Right atrium auricular region (tissue), 2 donors: ENCODE results near the gene YARS2. TPM values are rescaled to one million over a fixed set of nuclear protein-coding genes. Genes with fewer than 3 reads are reported as not detected.
"Not testable (repeated sequence)": the region's sequence is repeated elsewhere in the genome, so short reads cannot be mapped to it uniquely, and the experiment has no call there.

ENCODE experiments used
- DNase-seq: peaks from one replicate; pipeline ENCODE4 v3.0.0-alpha.2; 2019; ENCODE audit warnings: low spot score
- H3K27ac ChIP-seq, 2 donors: fragments of 200-600 bp; sonication (generic); 1 replicate in 1 of 2; 2 replicates in 1 of 2; pipeline ENCODE4 v1.5.1; 2016 to 2019
- H3K27me3 ChIP-seq, 2 donors: fragments of 200-600 bp; sonication (generic); one replicate each; pipeline versions ENCODE4 v1.5.1 to v1.6.0; 2017 to 2019
- H3K36me3 ChIP-seq: fragments of 200-600 bp; sonication (generic); one replicate; pipeline ENCODE4 v1.5.1; 2016
- H3K4me1 ChIP-seq, 2 donors: fragments of 200-600 bp; sonication (generic); one replicate each; pipeline versions ENCODE4 v1.5.1 to v1.6.0; 2017 to 2019
- H3K4me3 ChIP-seq, 2 donors: fragments of 200-600 bp; sonication (generic); 1 replicate in 1 of 2; 2 replicates in 1 of 2; pipeline ENCODE4 v1.5.1; 2017 to 2019; ENCODE audit warnings: mild to moderate bottlenecking in 1 of 2, moderate library complexity in 1 of 2
- H3K9me3 ChIP-seq, 2 donors: fragments of 200-600 bp; sonication (generic); one replicate each; pipeline ENCODE4 v1.5.1; 2019
- total RNA-seq, 2 donors: library from RNA; depleted of rRNA; stranded (reverse); fragments of >200 nt; gene quantifications; one replicate each; pipeline ENCODE4 v1.1.0, GENCODE V29; 2016
- TF ChIP-seq, protein P1 (sequence below), 2 donors: fragments of 200-600 bp; sonication (generic); IDR thresholded peaks; one replicate each; pipeline ENCODE4 v1.5.1; 2019; ENCODE audit warnings: antibody characterized with exemption in 2 of 2

The YARS2 gene
- total RNA-seq, 2 donors from 2014 or later: 8.3 to 10.7 TPM

DNA sequence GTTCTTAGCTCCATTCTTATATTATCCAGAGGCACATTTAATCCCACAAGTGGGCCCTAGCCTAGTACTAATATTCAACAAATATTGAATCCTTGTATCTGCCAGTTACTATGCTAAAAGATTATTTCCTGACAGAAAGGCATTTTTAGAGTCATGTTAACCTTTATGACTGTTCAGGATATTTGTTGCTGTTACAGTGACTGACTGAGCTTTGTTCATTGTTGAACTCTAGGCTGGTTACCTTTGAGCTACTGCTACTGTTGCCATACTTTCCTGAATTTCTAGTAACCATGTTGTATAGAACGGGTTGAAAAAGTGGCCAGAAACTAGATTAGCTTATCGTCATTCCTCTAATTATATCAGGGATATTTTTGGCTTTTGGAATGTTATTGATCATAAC lies 46.8 kb downstream of the YARS2 start:
- H3K9me3 ChIP-seq: no peaks in the 10 kb centered on the region
- TF ChIP-seq, protein P1, sequence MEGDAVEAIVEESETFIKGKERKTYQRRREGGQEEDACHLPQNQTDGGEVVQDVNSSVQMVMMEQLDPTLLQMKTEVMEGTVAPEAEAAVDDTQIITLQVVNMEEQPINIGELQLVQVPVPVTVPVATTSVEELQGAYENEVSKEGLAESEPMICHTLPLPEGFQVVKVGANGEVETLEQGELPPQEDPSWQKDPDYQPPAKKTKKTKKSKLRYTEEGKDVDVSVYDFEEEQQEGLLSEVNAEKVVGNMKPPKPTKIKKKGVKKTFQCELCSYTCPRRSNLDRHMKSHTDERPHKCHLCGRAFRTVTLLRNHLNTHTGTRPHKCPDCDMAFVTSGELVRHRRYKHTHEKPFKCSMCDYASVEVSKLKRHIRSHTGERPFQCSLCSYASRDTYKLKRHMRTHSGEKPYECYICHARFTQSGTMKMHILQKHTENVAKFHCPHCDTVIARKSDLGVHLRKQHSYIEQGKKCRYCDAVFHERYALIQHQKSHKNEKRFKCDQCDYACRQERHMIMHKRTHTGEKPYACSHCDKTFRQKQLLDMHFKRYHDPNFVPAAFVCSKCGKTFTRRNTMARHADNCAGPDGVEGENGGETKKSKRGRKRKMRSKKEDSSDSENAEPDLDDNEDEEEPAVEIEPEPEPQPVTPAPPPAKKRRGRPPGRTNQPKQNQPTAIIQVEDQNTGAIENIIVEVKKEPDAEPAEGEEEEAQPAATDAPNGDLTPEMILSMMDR (IDR thresholded peaks at IDR 0.05): no peak
- H3K27me3 ChIP-seq: no peaks in the 10 kb centered on the region
- peaks cover 32% of the 10 kb centered on the region for H3K36me3 ChIP-seq
- no peak overlapping the region for H3K4me3 ChIP-seq
- no peak for DNase-seq
- H3K27ac ChIP-seq: no peak overlapping the region
- H3K4me1 ChIP-seq: no peaks in the 10 kb centered on the region

DNA sequence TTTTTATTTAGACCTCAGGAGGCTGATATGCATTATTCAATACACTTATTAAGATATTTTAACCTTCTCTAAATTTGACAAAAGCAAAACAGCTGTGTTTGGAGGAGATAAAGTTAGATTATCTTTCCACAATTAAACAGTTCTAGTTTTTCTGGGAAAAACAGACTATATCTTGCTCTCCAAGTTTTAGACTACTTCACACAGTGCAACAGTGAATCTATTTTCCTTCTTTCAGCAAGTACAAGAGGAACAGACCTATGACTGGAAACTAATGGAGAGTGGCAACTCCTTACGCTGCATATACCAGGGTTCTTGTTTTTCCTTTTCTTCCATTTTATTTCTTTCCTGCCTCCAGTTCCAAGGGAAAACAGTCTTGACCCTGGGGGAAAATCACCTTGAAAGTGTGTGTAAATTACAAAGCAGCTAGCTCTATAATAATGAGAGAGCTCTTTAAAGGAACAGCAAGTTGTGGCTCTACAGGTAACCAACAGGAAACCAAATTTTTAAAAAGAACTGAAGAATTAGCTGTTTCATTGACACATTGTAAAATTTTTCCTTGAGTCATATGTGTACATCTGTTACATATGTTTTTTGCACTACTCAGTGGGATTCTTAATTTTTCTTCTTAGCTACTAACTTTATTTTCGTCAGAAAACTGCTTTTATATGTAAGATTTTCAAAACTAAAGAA lies 49.2 kb downstream of the YARS2 start:
- Histone ChIP-seq H3K27me3 (no peaks in the 10 kb centered on the region), H3K4me3 (no peak overlapping the region), H3K27ac (no peak overlapping the region), H3K9me3 (no peaks in the 10 kb centered on the region), H3K4me1 (no peaks in the 10 kb centered on the region), H3K36me3 (peaks cover 25% of the 10 kb centered on the region)
- TF ChIP-seq, protein P1 (IDR thresholded peaks at IDR 0.05): no peak
- DNase-seq: no peak

DNA sequence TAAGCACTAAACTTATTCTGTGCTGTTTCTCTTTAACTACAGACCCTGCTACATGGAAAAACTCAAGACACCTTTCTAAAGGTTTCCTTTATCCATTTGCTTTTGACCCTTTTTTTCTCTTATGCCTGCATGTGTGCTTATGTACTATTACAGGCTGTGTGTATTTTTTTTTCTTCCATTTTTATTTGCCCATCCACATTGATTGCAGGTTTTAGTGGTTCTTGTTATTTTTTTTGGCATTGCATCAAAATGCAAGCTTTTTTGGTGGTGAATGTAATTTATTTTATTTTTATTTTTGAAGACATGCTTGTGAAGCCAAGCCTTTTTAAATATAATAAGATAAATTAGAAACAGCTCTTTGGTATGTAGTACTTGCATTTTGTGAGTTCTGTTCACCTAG lies 49.9 kb downstream of the YARS2 start:
- TF ChIP-seq, protein P1 (IDR thresholded peaks at IDR 0.05): no peak
- H3K27me3 ChIP-seq: no peaks in the 10 kb centered on the region
- H3K4me3 ChIP-seq: no peak overlapping the region
- no peaks in the 10 kb centered on the region for H3K4me1 ChIP-seq
- no peaks in the 10 kb centered on the region for H3K9me3 ChIP-seq
- H3K36me3 ChIP-seq: peaks cover 18% of the 10 kb centered on the region
- no peak overlapping the region for H3K27ac ChIP-seq
- DNase-seq: no peak

DNA sequence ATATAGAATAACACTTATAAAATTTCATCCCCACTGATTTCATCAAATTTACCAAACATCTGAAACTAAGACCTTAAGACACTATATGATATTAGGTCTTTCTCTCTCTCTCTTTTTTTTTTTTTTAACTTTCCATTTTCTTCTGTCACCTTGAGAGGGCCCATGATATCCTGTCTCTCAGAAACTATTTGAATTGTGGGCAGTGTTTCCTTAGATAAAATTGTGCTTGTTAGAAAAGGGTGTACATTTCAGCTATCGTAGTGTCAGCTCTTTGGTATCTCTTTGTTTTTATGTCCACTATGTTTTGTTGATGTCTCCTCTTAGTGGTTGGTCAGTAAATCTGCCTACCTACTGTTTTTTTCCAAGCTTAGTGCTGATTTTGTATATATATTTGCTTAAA lies 52.8 kb downstream of the YARS2 start:
- Histone ChIP-seq H3K4me1 (no peaks in the 10 kb centered on the region), H3K36me3 (peaks cover 7% of the 10 kb centered on the region), H3K27ac (no peak overlapping the region), H3K4me3 (no peak overlapping the region), H3K27me3 (no peaks in the 10 kb centered on the region), H3K9me3 (no peaks in the 10 kb centered on the region)
- no peak for DNase-seq
- TF ChIP-seq, protein P1 (IDR thresholded peaks at IDR 0.05): no peak

DNA sequence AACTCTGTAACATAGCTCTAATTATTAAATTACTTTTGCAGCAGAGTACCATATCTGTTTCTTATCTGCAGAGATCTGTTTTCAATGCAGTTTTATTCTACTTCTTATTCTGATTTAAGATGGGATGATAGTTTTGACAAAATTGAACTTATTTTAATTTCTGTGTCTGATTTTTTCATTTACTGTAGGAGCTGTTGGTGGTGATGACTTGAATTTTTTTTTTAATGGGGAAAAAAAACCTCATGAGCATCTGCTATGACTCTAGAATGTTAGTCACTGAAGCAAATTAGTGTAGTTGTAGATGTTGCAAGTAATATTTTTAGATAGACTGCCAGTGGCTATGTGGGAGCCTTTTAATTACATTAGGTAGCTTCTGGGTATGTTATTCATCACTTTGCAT lies 53.2 kb downstream of the YARS2 start:
- Histone ChIP-seq H3K27me3 (no peaks in the 10 kb centered on the region), H3K27ac (no peak overlapping the region), H3K9me3 (no peaks in the 10 kb centered on the region), H3K4me1 (no peaks in the 10 kb centered on the region), H3K4me3 (no peak overlapping the region), H3K36me3 (peaks cover 7% of the 10 kb centered on the region)
- DNase-seq: no peak
- TF ChIP-seq, protein P1 (IDR thresholded peaks at IDR 0.05): no peak

DNA sequence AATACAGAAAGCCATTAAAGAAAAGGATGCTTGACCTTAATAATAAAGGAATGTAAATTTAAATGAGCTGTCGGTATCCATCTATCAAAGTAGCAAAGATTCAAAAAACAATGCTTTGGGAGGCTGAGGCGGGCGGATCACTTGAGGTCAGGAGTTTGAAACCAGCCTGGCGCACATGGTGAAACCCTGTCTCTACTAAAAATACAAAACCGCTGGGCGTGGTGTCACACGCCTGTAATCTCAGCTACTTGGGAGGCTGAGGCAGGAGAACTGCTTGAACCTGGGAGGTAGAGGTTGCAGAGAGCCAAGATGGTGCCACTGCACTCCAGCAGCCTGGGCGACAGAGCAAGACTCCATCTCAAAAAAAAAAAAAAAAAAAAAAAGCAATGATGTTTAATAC lies 56.3 kb downstream of the YARS2 start:
- DNase-seq, H3K36me3 ChIP-seq, H3K4me1 ChIP-seq, H3K27me3 ChIP-seq, H3K4me3 ChIP-seq, H3K9me3 ChIP-seq, H3K27ac ChIP-seq: not testable (repeated sequence)
